ENCODE results near the gene OOSP1. TPM values are rescaled to one million over a fixed set of nuclear protein-coding genes. Genes with fewer than 3 reads are reported as not detected.

The OOSP1 gene
- total and polyA plus RNA-seq, 2 donors (not counting 3 experiments of a cell fraction or from before 2014, with no cell fraction given): 0.11 TPM; not detected in 1

- Histone ChIP-seq H3K79me2 (ENCODE audit: control insufficient read depth, insufficient read depth, low read length) (no peaks in the 10 kb centered on the region), H3K9me1 (replicated peaks; ENCODE audit: control insufficient read depth, extremely low read depth, insufficient read depth, low read length) (no peaks in the 10 kb centered on the region), H3K9ac (replicated peaks; ENCODE audit: extremely low read depth, insufficient read depth, low read length) (no peak overlapping the region), H3K4me1 (ENCODE audit: control insufficient read depth, extremely low read depth, insufficient read depth, low read length) (no peaks in the 10 kb centered on the region), H3K9me3 (replicated peaks; ENCODE audit: control insufficient read depth, insufficient read depth, low read length) (no peaks in the 10 kb centered on the region), H3K36me3 (ENCODE audit: control insufficient read depth in 2 of 2, extremely low read depth in 1 of 2, insufficient read depth in 2 of 2, low read length in 2 of 2) (no peaks in the 10 kb centered on the region), H3K4me3 (replicated peaks in 1 of 3; ENCODE audit: insufficient read depth in 1 of 3, low read depth in 1 of 3, low read length in 3 of 3) (no peak overlapping the region), H3K27ac (ENCODE audit: insufficient read depth, low read depth, low read length) (no peak overlapping the region), H3K27me3 (ENCODE audit: control insufficient read depth in 2 of 2, insufficient read depth in 2 of 2, low read length in 2 of 2) (peaks cover 6% of the 10 kb centered on the region in 2 experiments), H4K20me1 (replicated peaks; ENCODE audit: control insufficient read depth, extremely low read depth, insufficient read depth, low read length) (no peaks in the 10 kb centered on the region), H3K4me2 (ENCODE audit: insufficient read depth, low read length) (no peak overlapping the region), H2AFZ (ENCODE audit: low read depth, low read length) (no peak overlapping the region)
- ChIA-PET POLR2A (no interaction called here), CTCF (no interaction called here)
- DNase-seq (ENCODE audit: low read depth, low spot score) (no peak), FAIRE-seq (no peak)
- TF ChIP-seq MYC (IDR thresholded peaks at IDR 0.05; ENCODE audit: low read depth, low read length) (no peak), CTCF (IDR thresholded peaks at IDR 0.05; ENCODE audit: extremely low read depth in 1 of 2, insufficient read depth in 1 of 2, low read depth in 1 of 2, low read length in 2 of 2) (no peak), MAX (IDR thresholded peaks at IDR 0.05; ENCODE audit: insufficient read depth, insufficient read length) (no peak), POLR2A (IDR thresholded peaks at IDR 0.05; ENCODE audit: low read depth, low read length) (no peak), EZH2 (IDR thresholded peaks at IDR 0.05; ENCODE audit: borderline replicate concordance, low read depth, low read length, severe bottlenecking) (no peak), FOS (IDR thresholded peaks at IDR 0.05; ENCODE audit: borderline replicate concordance, insufficient read depth, low read length) (no peak), JUN (IDR thresholded peaks at IDR 0.05; ENCODE audit: borderline replicate concordance, insufficient read depth, insufficient read length, low read depth) (no peak), GATA2 (IDR thresholded peaks at IDR 0.05; ENCODE audit: insufficient read depth, insufficient read length, low read depth, low read length) (no peak), POLR2AphosphoS5 (IDR thresholded peaks at IDR 0.05; ENCODE audit: insufficient read depth, low read depth, low read length) (no peak)
- intact Hi-C loops (cut with micrococcal nuclease): no loop called here
- dilution Hi-C loops (cut with MboI; ENCODE audit: extremely low pct_ligation_motif_present, low sequenced_read_pairs): no loop called here
- BruUV-seq (replicated peaks): no TSS peak
Observed at GRCh38 chr11:59999691-60000090, 61.5 kb downstream of the OOSP1 start.

Measured in endothelial cell of umbilical vein (primary cell).